GM13976 (cell line): ENCODE data around the gene EMX2.

ENCODE experiments used
- DNase-seq: peaks from one replicate; pipeline ENCODE4 v3.0.0; 2012; ENCODE audit warnings: low spot score
- in situ Hi-C: fragments of 300-500 bp; cut with MboI; formaldehyde crosslinking; loops from one replicate; pipeline ENCODE4 v1.12.0; 2022; ENCODE audit warnings: low sequenced_read_pairs, mixed read lengths, inconsistent platforms; ENCODE audit not compliant: unreplicated experiment
- TF ChIP-seq, protein P1 (sequence below): IDR thresholded peaks from 2 replicates; pipeline ENCODE4 v1.5.1; 2012; ENCODE audit warnings: borderline replicate concordance, mild to moderate bottlenecking; ENCODE audit not compliant: insufficient read depth; ENCODE audit errors: extremely low read depth, missing control alignments, control extremely low read depth

EMX2 gene

DNA sequence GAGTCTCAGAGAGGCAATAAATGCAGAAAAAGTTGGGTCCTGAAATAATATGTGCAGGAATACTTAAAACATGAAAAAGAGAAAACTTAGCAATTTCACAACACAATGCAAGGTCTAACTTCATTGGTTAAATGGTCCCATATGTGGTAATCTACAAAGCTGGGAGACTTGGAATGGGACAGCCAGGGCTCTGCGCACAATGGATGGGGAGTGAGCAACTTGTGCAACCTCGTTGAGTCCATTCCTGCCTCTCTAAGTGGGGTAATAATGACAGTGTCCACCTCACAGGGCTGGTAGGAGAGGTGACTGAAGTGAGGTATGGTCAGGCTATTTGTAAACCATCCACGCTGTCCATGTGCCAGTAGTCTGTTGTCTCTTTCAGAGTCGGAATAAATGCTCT lies 11.8 kb upstream of the EMX2 start:
- TF ChIP-seq, protein P1, sequence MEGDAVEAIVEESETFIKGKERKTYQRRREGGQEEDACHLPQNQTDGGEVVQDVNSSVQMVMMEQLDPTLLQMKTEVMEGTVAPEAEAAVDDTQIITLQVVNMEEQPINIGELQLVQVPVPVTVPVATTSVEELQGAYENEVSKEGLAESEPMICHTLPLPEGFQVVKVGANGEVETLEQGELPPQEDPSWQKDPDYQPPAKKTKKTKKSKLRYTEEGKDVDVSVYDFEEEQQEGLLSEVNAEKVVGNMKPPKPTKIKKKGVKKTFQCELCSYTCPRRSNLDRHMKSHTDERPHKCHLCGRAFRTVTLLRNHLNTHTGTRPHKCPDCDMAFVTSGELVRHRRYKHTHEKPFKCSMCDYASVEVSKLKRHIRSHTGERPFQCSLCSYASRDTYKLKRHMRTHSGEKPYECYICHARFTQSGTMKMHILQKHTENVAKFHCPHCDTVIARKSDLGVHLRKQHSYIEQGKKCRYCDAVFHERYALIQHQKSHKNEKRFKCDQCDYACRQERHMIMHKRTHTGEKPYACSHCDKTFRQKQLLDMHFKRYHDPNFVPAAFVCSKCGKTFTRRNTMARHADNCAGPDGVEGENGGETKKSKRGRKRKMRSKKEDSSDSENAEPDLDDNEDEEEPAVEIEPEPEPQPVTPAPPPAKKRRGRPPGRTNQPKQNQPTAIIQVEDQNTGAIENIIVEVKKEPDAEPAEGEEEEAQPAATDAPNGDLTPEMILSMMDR = no peak
- DNase-seq = no peak
- in situ Hi-C loops = loop anchor here (25.0 kb wide), 1 partner anchor 707 kb away; no protein-coding TSS in a partner anchor

DNA sequence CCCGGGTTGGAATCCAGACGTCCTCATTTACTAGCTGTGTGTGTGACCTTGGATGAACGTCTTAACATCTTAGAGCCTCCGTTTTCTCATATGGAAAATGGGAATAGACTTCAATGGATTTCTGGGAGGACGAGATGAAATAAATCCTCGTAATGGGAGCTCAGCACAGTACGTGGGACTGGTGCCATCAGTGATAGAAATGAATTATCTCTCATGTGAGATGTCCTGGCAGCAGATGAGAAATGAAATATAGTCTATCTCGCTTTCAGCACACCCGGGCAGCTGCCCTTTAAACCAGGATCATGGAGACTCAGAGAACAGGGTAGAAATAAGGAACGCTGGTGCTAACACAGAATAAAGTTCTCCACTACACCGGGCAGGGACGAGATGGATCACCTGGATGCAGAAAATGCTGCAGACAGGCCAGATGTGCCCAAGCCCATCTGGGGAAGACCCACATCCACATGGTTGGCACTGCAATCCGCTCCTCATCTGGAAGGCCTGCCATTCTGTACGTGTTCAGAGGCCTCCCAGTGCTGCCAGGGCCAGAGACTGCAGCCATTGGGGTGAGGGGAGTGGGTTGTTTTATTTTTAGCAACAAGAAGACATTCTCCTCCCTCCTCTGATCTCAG lies 11.1 kb upstream of the EMX2 start:
- TF ChIP-seq, protein P1 = no peak
- in situ Hi-C loops = loop anchor here (25.0 kb wide), 1 partner anchor 706 kb away; no protein-coding TSS in a partner anchor
- DNase-seq = no peak

DNA sequence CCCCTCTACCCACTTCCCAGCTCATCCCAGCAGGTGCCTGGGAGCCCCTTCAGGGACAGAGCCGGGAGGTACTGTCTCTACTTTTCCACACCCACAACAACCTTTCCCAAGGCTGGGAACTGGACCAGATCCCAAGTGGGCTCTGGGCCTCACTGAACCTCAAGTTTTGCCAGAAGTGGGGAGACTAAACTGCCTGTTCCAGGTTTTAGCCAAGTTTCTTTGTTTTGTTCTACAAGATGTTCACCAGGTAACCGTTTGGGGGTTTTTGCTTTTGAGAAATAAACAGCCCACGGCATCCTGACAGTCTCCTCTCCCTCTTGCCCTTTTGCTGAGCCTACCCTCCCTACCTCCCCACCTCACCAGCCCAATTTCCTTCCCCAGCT lies 10.6 kb upstream of the EMX2 start:
- no peak for DNase-seq
- TF ChIP-seq, protein P1 = no peak
- in situ Hi-C loops = loop anchor here (25.0 kb wide), 1 partner anchor 705 kb away; no protein-coding TSS in a partner anchor

DNA sequence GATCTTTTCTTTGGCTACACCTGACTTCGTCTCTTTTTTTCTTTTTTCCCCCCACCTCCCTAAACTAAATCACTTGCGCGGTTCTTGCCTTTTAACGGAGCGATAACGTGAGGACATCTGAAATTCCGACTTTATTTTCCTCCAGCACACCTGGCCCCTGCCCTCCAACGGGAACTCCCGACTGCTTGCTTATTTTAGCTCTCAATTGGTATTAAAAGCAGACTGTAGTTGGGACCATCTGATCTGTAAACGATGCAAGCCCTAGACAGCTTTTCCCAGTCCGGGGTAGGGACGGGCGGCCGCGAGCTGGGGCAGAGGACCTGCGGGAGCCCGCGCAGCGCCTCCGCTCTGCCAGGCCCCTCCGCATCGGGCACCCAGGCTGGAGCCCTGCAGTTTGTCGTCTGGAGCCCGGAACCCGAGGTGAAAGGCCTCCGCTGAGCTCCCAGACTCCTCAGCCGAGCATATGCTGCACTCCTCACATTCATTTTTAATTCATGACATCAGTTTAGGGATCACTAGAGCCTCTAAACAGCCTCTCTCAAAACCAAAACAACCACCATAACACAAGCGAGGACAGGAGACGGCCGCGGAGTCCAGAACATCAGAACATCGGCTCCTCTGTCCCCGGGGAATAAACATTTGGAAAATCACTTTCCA lies 10.0 kb upstream of the EMX2 start:
- in situ Hi-C loops = loop anchor here (25.0 kb wide), 1 partner anchor 705 kb away; no protein-coding TSS in a partner anchor
- DNase-seq = no peak
- TF ChIP-seq, protein P1 = no peak

DNA sequence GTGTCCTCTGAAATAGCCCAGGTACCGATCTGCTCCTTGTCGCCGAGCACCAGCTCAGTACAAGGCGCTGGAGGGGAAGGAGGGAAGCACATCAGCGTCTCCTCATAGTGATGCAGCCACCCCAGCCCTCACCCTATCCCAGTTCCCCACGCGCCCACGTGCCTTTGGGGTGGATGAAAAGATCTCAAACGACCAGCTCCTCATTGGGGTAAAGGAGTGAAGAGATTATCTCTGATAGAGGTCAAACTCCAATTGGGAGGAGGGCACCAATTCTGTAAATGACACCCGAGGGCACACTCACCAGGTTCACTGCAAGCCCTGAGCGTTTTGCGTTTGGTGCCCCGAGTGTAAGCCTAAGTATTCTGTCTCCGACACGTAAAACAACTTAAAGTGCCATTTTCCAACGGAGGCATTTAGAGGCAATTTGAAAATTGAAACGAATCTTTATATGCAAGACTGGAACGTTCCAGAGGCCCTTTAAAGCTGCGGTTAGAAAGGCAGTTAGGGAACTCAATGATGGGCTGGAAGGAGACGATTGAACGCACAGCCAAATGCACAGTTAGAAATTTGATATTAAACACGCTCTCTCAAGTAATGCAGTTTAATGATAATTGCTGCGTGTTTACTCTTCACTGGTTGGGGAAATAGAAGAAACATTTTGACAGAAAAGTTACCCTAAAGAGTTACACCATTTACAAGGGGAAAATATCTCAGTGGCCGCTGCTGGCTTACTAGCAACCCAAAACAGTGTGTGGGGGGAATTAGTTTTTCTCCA lies 8.9 kb upstream of the EMX2 start:
- TF ChIP-seq, protein P1 = no peak
- no peak for DNase-seq
- in situ Hi-C loops = loop anchor here (25.0 kb wide), 1 partner anchor 704 kb away; no protein-coding TSS in a partner anchor
